Measurements from ENCODE around the gene SMNDC1. TPM values are rescaled to one million over a fixed set of nuclear protein-coding genes. Genes with fewer than 3 reads are reported as not detected.

The SMNDC1 gene
- total RNA-seq = 10 to 100 TPM; 40.2 to 48.1 TPM
- polyA plus RNA-seq (2013, experiment 1 of 2) = 25.3 TPM
- 32.4 TPM for polyA plus RNA-seq (2013, experiment 2 of 2)
- 21.4 to 64.6 (median 35.6) reads per million in 172 experiments for total RNA-seq

DNA sequence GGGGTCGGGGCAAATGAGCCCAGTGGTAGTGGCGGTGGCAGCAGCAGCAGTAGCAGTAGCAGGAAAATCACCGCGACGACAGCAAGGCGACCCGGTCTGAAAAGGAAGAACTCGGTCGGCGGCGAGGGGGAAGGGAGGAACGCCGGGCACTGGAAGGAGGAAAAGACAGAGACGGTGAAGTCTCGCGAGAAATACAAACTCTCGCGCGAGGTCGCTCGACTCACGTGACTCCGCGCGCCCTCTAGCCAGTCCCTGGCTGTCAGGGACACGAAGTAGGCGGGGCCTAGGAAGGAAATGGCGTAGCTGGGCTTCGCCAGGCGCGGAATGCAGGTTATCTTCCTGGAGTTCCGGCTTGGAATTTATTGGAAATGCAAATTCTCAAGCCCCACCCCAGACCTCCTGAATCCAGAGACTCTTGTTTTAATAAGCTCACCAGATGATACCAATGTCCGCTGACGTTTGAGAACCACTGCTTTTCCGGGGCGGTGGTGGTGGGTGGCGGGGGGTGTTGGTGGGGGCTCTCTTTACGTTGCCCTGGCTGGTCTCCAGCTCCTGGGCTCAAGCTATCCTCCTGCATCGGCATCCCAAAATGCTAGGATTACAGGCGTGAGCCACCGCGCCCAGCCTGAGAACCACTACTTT, at the start of gene SMNDC1:
TSS of gene SMNDC1 (minus strand) at position 141 of the 642 bp plus-strand sequence. CDS start 1,333 bp downstream, outside the sequence.
- Histone ChIP-seq H3K27ac (ENCODE audit: low read depth in 1 of 2, low read length in 2 of 2) (peak within 1 kb of the TSS; percentile 74 to 90), H3K4me3 (ENCODE audit: low read length) (peak within 1 kb of the TSS; percentile 72), H3K27me3 (ENCODE audit: control insufficient read depth in 1 of 2, insufficient read depth in 2 of 2, low read length in 2 of 2) (no peaks in the 10 kb centered on the region), H3K36me3 (ENCODE audit: insufficient read depth, low read length) (peaks cover 33% of the 10 kb centered on the region), H3K4me1 (ENCODE audit: insufficient read depth, low read length) (peaks cover 23% of the 10 kb centered on the region), H3K9me3 (ENCODE audit: control insufficient read depth in 1 of 2, insufficient read depth in 1 of 2, low read length in 2 of 2) (no peaks in the 10 kb centered on the region)
- peaks cover 61% of the 10 kb centered on the region for H3K4me1 Mint-ChIP-seq (ENCODE audit: low read depth)
- H3K36me3 Mint-ChIP-seq (ENCODE audit: low read depth) = peaks cover 52% of the 10 kb centered on the region
- ATAC-seq (ENCODE audit: poor library complexity) (peak; percentile 88), DNase-seq (peak; percentile 94 to 99 (median 96))
- ChIA-PET POLR2A (interaction anchor here (0.6 to 4.5 kb wide), 32 partner anchors 9 to 616 kb away, joined by 3 to 82 read pairs (median 3); partner anchors contain the start of genes ADD3, DUSP5, MXI1 and SMC3), CTCF (interaction anchor here (0.9 to 3.8 kb wide), 10 partner anchors 26 to 295 kb away, joined by 3 to 21 read pairs (median 6); partner anchors contain the start of gene SMC3)
- intact Hi-C loops (cut with DNase I, micrococcal nuclease) = loop anchor here (2.0 to 10.0 kb wide), 6 partner anchors 78 to 610 kb away; partner anchors contain the start of genes ADD3 (in 1 of the 2), BBIP1 (in 1 of the 2), DUSP5 (in 1 of the 2) and SHOC2 (in 1 of the 2)
- TF ChIP-seq, protein P1, sequence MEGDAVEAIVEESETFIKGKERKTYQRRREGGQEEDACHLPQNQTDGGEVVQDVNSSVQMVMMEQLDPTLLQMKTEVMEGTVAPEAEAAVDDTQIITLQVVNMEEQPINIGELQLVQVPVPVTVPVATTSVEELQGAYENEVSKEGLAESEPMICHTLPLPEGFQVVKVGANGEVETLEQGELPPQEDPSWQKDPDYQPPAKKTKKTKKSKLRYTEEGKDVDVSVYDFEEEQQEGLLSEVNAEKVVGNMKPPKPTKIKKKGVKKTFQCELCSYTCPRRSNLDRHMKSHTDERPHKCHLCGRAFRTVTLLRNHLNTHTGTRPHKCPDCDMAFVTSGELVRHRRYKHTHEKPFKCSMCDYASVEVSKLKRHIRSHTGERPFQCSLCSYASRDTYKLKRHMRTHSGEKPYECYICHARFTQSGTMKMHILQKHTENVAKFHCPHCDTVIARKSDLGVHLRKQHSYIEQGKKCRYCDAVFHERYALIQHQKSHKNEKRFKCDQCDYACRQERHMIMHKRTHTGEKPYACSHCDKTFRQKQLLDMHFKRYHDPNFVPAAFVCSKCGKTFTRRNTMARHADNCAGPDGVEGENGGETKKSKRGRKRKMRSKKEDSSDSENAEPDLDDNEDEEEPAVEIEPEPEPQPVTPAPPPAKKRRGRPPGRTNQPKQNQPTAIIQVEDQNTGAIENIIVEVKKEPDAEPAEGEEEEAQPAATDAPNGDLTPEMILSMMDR (IDR thresholded peaks at IDR 0.05) = no peak
- H3K27me3 Mint-ChIP-seq = no peaks in the 10 kb centered on the region
- peak within 1 kb of the TSS; percentile 98 for H3K27ac Mint-ChIP-seq
- peak within 1 kb of the TSS; percentile 97 for H3K4me3 Mint-ChIP-seq
- H3K9me3 Mint-ChIP-seq = no peaks in the 10 kb centered on the region

DNA sequence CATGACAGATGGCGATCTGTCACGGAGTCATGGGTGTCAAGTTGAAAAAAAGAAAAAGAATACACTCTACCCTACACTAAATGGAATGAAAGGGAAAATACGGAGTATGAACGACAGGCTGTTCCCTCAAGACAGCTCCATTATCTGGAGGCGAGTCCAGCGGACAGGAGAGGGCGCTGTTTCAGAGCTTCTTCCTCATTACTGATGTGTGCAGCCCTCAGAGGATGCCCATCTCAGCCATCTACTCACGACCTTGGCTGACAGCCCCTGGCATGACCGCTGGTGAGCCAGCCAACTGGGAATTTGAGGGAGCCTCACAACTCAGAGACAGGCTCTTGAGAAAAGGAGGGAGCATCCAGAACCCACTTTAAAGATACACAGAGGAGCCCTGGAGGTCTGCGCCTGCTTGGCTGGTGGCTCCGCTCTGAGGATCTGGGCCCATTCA, 49.6 kb upstream of the SMNDC1 start:
- CTCF ChIA-PET = interaction anchor here (0.6 to 1.9 kb wide), 20 partner anchors 13 to 195 kb away, joined by 3 to 17 read pairs (median 3); partner anchors contain the start of gene DUSP5
- H3K9me3 Mint-ChIP-seq = no peaks in the 10 kb centered on the region
- DNase-seq (peak; percentile 64 to 86 (median 76)), ATAC-seq (ENCODE audit: poor library complexity) (peak; percentile 28)
- H3K4me3 Mint-ChIP-seq = peak overlapping the region; percentile 40
- Histone ChIP-seq H3K9me3 (ENCODE audit: control insufficient read depth in 1 of 2, insufficient read depth in 1 of 2, low read length in 2 of 2) (no peaks in the 10 kb centered on the region), H3K4me1 (ENCODE audit: insufficient read depth, low read length) (peaks cover 60% of the 10 kb centered on the region), H3K36me3 (ENCODE audit: insufficient read depth, low read length) (no peaks in the 10 kb centered on the region), H3K4me3 (ENCODE audit: low read length) (no peak overlapping the region), H3K27me3 (ENCODE audit: control insufficient read depth in 1 of 2, insufficient read depth in 2 of 2, low read length in 2 of 2) (no peaks in the 10 kb centered on the region), H3K27ac (ENCODE audit: low read depth in 1 of 2, low read length in 2 of 2) (no peak overlapping the region)
- peak overlapping the region; percentile 96 for H3K27ac Mint-ChIP-seq
- TF ChIP-seq, protein P1 (IDR thresholded peaks at IDR 0.05) = peak; percentile 67
- H3K36me3 Mint-ChIP-seq (ENCODE audit: low read depth) = no peaks in the 10 kb centered on the region
- intact Hi-C loops (cut with DNase I, micrococcal nuclease) = loop anchor here (1.0 to 2.0 kb wide), 4 partner anchors 48 to 193 kb away; no protein-coding TSS in a partner anchor
- POLR2A ChIA-PET = interaction anchor here (0.6 to 2.3 kb wide), 7 partner anchors 49 to 213 kb away, joined by 3 to 15 read pairs (median 3); partner anchors contain the start of genes SMC3 and SMNDC1
- H3K27me3 Mint-ChIP-seq = no peaks in the 10 kb centered on the region
- H3K4me1 Mint-ChIP-seq (ENCODE audit: low read depth) = peaks cover 53% of the 10 kb centered on the region

DNA sequence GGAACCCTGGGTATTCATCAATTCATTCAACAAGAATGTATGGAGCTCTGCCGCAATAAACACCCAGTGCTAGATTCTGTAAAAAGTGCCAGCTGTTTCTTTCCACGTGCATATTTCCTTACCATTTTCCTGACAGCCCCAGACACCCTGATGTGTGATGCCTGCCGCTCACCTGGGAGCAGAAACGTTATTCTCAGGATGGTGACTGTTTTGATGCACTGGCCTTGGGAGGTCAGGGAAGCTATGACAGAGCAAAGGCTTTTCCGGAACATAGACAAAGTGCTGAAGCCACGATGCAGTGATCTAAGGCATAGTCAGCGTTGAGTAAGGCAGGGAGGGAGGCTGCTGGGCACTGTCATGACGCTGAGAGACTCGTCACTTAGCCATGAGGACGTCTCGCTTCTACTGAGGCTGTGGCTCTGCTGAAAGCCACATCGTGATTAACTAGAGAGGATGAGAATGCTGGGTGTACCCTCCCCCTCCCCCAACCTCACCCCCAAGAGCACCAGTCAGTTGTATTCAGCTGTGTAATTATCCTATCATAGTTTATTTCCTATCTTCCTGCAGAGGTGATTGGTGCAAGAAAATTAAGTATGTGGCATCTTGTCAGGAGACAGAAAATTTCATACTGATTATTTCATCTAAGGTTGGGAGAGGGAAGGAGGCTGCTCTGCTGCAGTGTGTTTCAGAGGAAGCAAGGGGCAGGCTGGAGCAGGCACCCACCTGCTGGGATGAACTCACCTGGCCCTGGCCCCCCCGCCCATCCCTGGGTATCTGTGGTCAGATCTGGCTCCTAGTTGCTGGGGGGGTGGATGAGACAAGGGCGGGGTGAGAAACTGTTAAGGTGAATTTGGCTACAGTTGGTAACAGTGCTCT, 48.8 kb upstream of the SMNDC1 start:
- Mint-ChIP-seq H3K27me3 (no peaks in the 10 kb centered on the region), H3K4me3 (peak overlapping the region; percentile 40), H3K4me1 (ENCODE audit: low read depth) (peaks cover 53% of the 10 kb centered on the region), H3K9me3 (no peaks in the 10 kb centered on the region), H3K36me3 (ENCODE audit: low read depth) (no peaks in the 10 kb centered on the region), H3K27ac (peak overlapping the region; percentile 96)
- TF ChIP-seq, protein P1 (IDR thresholded peaks at IDR 0.05) = no peak
- DNase-seq = peak in 8 of 14 experiments; percentile 5 to 72 (median 41)
- intact Hi-C loops (cut with DNase I, micrococcal nuclease) = loop anchor here (1.0 to 2.0 kb wide), 4 partner anchors 47 to 194 kb away; no protein-coding TSS in a partner anchor
- Histone ChIP-seq H3K36me3 (ENCODE audit: insufficient read depth, low read length) (no peaks in the 10 kb centered on the region), H3K4me3 (ENCODE audit: low read length) (no peak overlapping the region), H3K9me3 (ENCODE audit: control insufficient read depth in 1 of 2, insufficient read depth in 1 of 2, low read length in 2 of 2) (no peaks in the 10 kb centered on the region), H3K27ac (ENCODE audit: low read depth in 1 of 2, low read length in 2 of 2) (no peak overlapping the region), H3K4me1 (ENCODE audit: insufficient read depth, low read length) (peaks cover 52% of the 10 kb centered on the region), H3K27me3 (ENCODE audit: control insufficient read depth in 1 of 2, insufficient read depth in 2 of 2, low read length in 2 of 2) (no peaks in the 10 kb centered on the region)
- POLR2A ChIA-PET = interaction anchor here (0.6 to 2.3 kb wide), 8 partner anchors 48 to 214 kb away, joined by 3 to 15 read pairs (median 4); partner anchors contain the start of genes SMC3 and SMNDC1
- peak; percentile 46 for ATAC-seq (ENCODE audit: poor library complexity)
- CTCF ChIA-PET = interaction anchor here (0.6 to 1.9 kb wide), 17 partner anchors 14 to 196 kb away, joined by 3 to 17 read pairs (median 3); partner anchors contain the start of gene DUSP5
